Fibroblast of skin of abdomen (primary cell): ENCODE data around the gene MTCH1.
A peak's percentile ranks its signal among the peaks of the same experiment; 100 is the strongest.
"Not testable (repeated sequence)": the region's sequence is repeated elsewhere in the genome, so short reads cannot be mapped to it uniquely, and the experiment has no call there.

Source experiments
- DNase-seq: peaks from one replicate; pipeline ENCODE4 v3.0.0-alpha.2; 2013

The MTCH1 gene

GRCh38 chr6:36969240-36969691 is 16.7 kb downstream of the MTCH1 start:
- DNase-seq: no peak

DNA sequence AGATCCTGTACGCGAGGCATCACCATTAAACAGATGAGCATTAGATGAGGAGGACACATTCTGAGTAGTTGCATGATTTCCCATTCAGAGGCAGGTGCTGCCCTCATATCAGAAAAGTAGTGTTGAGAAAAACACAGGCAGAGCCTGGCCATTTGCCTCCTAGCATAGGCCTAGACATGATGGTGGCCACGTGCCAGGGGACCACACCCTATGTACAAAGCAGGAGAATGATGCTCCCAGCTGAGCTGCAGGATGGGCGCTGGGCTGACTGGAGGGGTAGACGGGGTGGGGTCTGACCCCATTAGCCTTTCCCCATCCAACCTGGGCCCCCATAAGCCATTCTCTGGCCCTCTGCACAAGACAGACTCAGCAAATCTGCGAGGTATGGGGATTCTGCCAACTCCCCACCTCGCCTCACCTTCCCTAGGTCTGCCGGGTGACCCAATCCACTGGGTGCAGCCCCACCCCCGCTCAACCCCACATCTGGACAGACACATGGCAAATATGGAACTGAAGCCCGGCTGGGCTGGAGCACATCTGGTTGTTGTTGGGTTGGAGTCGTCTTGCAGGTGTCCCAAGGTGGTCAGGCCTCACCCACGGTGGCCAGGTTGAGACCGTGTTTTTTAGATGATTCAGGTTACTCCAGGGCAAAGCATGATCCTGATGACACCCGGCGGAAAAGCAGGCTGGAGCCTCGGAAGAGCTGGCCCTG is 17.6 kb downstream of the MTCH1 start:
- DNase-seq: no peak

GRCh38 chr6:36967757-36968156 is 18.2 kb downstream of the MTCH1 start:
- no peak for DNase-seq

- no peak for DNase-seq
Observed at GRCh38 chr6:36967301-36967700, 18.7 kb downstream of the MTCH1 start.

DNA sequence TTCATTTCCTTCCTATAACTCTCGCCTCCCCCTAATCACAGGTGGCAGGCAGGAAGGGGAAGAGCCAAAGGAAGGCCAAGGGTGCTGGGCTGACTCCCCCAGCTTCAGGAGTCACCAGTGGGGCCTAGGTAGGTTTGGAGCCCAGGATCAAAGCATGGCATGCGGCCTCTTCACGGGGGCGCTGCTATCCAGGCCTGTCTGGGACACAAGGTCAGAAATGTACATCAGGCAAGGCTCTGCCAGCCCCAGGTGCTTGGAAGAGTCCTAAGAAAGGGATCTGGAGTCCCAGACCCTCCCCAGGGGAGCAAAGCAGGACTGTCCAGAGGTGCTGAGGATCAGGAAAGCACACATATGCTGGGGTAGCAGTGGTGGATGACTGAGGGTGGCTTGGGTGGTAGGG is 21.1 kb downstream of the MTCH1 start:
- no peak for DNase-seq

- no peak for DNase-seq
Observed at GRCh38 chr6:36964349-36964748, 21.6 kb downstream of the MTCH1 start.

DNA sequence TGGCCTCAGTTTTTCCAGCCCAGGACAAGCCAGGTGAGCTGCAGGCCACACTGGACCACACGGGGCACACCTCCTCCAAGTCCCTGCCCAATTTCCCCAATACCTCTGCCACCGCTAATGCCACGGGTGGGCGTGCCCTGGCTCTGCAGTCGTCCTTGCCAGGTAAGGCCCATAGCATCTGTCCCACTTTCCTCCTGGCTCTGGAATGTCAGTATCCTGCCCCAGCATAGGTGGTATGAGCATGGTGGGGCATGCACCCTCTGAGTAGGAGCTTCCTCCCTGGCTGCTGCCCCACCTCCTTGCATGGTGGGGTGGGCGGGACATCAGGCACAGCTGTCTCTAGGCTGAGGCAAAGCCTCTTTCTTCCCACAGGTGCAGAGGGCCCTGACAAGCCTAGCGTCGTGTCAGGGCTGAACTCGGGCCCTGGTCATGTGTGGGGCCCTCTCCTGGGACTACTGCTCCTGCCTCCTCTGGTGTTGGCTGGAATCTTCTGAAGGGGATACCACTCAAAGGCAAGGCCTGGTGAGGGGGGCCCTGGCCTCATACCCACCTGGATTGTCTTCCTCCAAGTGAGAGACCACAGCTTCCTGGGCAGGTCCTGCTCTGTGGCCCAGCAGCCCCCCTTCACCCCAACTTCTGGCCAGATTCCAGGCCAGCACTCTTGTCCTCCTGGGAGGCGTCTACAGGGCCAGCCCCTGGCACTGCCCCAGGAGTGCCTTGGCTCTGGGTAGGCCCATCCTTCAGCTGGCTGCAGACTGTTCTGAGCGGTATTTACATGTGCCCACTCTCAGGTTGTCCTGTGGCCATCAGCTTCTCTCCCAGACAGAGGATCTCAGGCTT is 22.3 kb downstream of the MTCH1 start:
- DNase-seq: no peak

- peak; percentile 40 for DNase-seq
Observed at GRCh38 chr6:36962874-36963273, 23.1 kb downstream of the MTCH1 start.

DNA sequence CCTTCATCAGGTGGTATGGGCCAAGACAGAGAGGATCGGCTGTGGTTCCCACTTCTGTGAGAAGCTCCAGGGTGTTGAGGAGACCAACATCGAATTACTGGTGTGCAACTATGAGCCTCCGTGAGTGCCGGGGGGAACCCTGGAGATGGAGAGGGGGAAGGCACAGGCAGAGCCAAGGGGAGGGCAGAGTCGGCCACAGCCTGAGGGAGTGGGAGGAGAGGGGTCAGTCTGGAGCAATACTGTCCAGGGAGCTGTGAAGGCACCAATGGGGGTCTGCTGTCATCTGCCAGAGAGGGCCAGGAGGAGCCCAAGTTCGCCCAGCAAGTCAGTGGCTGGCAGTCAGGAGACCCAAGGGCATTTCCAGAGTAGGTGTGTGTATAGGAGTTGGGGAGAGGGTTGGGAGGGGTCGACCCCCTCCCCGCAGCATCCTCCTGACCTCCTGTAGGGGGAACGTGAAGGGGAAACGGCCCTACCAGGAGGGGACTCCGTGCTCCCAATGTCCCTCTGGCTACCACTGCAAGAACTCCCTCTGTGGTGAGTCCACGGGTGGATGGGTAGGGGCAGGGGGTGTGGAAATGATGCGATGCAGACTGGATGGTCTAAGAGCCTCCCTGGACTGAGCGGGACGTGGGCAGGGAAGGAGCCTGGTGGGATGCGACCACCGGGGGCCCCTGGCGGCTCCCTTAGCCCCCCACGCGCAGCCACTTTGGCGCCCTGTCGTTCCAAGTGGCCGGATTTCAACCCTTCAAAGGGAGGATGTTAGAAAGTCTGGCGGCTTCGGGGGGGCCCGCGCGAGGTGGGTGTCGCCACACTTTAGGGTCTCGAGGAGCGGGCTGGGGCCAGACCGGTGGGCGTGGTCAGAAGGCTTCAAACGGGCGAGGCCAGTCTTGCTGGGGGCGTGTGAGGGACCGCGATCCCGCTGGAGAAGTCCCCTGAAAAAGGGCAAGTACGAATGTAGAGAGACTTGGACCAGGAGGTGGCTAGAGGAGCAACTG is 24.3 kb downstream of the MTCH1 start:
- no peak for DNase-seq

GRCh38 chr6:36959555-36960250 is 26.3 kb downstream of the MTCH1 start:
- no peak for DNase-seq

- DNase-seq: no peak
Observed at GRCh38 chr6:36958775-36959554, 27.0 kb downstream of the MTCH1 start.

GRCh38 chr6:36957773-36958271 is 28.2 kb downstream of the MTCH1 start:
- no peak for DNase-seq

DNA sequence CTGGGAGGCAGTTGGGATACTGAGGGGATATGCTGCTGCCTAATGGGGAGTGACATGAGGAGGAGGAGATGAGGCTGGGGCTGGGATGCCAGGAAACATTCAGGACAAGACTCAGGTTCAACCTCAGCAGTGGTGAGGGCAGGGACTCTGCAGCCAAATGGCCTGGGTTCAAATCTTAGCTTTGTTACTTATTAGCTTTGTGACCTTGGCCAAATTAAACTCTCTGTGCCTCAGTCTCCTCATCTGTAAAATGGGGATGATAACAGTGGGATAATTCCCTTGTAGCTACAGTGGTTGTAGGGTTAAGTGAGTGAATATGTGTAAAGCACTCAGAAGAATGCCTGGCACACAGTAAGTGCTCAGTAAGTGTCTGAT is 29.6 kb downstream of the MTCH1 start:
- no peak for DNase-seq

DNA sequence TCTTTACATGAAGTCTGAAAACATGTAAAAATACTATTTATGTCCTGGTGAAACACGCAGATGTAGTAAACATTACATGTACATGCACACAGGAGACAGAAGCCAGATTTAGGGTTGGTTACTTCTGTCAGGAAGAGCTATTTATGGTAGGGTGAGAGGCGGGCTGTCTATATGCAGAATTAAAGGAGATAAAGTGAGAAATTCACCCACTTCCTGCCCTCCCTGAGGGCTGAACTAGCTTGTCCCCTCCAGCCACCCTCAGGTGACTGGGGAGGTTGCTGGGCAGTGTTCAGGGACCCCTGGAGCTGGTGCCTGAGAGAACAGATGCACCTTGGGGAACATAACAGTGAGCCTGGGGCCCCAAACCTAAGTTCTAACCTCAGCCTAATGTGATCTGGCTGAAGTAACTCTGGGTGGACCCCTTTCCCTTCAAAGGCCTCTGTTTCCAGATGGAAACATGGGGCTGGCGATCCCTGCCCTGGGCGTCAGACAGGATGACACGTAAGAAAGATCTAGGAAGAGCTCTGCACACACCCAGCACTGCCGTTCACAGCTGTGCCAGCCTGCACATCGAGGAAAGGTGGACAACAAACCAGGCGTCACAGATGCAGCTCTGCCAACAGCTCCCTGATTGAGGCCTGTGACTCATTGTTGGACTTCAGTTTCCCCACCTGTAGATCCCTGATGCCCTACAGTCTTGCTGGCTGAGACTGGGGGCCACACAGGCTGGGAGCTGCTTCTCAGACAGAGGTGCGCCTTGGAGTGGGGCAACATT is 30.1 kb downstream of the MTCH1 start:
- DNase-seq: no peak

DNA sequence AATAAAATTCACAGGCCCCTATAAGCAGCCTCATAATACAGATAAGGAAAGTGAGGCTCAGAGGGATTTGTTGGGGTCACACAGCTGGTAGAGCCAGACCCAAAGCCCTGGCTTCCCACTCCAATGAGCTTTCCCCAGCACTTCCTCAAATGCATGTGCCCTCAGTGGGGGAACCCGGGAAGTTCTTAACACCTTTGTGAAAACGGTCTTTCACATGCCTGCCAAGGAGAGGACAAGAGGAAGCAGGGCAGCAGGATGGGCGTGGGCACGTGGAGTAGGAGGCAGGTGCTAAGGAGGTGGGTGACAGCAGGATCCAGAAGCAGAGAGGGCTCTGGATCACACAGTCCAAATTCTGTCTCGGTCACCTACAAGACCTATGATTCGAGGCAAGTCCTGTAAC is 30.9 kb downstream of the MTCH1 start:
- no peak for DNase-seq

GRCh38 chr6:36954262-36954931 is 31.6 kb downstream of the MTCH1 start, which contains the start of gene PI16:
PI16 (plus strand) TSS chr6:36954738; CDS start chr6:36954761, 23 bp downstream.
- DNase-seq: no peak

- DNase-seq: no peak
Observed at GRCh38 chr6:36953931-36954261, 32.1 kb downstream of the MTCH1 start.

GRCh38 chr6:36949636-36950035 is 36.4 kb downstream of the MTCH1 start:
- peak; percentile 40 for DNase-seq

- DNase-seq: not testable (repeated sequence)
Observed at GRCh38 chr6:36949076-36949475, 36.9 kb downstream of the MTCH1 start.
